Stimulated activated CD4-positive, alpha-beta T cell treated with anti-CD3 and anti-CD28 coated beads, Interleukin-1b, Interleukin-23, amount 100 ng/mL, for 4 hours (primary cell): ENCODE data around the gene DNAJC4.

ENCODE experiments used
- DNase-seq, 2 donors: peaks; one replicate each; pipeline ENCODE4 v3.0.0-alpha.2; 2020; ENCODE audit warnings: low read depth in 2 of 2

The DNAJC4 gene, protein sequence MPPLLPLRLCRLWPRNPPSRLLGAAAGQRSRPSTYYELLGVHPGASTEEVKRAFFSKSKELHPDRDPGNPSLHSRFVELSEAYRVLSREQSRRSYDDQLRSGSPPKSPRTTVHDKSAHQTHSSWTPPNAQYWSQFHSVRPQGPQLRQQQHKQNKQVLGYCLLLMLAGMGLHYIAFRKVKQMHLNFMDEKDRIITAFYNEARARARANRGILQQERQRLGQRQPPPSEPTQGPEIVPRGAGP

DNA sequence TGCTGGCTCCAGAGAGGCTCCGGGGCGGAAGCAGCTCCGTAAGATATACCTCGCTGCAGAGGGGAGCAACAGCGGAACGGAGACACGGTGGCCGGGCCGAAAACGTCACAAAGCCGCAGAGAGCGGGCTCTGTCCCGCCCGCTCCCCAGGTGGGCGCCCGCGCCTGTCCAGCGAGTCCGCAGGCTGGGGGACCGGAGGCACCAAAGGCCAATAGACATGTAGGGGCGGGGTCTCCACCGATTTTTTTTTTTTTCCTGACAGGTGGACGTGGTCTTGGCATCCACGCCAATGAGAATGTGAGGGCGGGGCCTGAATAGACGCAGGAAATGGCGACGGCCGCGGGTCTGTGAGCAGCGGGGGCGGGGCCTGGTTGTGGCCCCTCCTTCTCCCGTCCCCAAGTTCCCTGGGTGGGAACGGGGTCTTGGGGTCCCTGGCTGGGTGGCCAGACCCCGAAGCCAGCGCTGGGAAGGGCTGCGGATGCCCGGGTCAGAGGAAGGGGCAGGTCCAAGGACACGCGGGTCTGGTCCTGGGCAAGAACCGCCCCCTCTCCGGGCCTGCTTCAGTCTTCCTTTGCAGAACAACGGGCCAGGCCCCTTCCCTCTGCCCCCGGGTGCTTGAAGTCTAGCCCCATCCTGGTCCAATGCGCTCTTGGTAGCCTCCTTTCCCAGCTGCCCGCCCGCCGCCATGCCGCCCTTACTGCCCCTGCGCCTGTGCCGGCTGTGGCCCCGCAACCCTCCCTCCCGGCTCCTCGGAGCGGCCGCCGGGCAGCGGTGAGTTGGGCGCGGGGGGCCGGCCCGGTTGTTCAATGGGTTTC is at the start of gene DNAJC4:
TSS of gene DNAJC4 (plus strand) at position 378 of the 814 bp plus-strand sequence. CDS start at position 685, 307 bp downstream.
- DNase-seq = peak; percentile 67 to 82

DNA sequence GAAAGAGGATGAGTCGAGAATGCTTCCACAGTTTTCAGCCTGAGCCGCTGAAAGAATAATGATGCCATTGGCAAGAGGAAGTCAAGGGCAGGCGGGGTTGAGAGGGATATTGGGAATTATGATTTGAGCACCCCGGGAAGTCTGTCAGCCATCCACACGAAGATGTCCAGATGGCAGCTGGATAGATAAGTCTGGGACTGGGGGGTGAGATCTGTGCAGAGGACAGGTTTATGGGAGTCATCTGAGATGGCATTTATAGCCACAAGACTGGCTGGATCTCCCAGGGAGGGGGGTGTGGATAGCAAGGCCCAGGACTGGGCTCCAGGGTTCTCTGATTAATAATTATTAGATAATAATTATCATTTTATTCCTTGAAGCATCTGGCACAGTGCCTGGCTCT is 49.5 kb upstream of the DNAJC4 start:
- no peak for DNase-seq

DNA sequence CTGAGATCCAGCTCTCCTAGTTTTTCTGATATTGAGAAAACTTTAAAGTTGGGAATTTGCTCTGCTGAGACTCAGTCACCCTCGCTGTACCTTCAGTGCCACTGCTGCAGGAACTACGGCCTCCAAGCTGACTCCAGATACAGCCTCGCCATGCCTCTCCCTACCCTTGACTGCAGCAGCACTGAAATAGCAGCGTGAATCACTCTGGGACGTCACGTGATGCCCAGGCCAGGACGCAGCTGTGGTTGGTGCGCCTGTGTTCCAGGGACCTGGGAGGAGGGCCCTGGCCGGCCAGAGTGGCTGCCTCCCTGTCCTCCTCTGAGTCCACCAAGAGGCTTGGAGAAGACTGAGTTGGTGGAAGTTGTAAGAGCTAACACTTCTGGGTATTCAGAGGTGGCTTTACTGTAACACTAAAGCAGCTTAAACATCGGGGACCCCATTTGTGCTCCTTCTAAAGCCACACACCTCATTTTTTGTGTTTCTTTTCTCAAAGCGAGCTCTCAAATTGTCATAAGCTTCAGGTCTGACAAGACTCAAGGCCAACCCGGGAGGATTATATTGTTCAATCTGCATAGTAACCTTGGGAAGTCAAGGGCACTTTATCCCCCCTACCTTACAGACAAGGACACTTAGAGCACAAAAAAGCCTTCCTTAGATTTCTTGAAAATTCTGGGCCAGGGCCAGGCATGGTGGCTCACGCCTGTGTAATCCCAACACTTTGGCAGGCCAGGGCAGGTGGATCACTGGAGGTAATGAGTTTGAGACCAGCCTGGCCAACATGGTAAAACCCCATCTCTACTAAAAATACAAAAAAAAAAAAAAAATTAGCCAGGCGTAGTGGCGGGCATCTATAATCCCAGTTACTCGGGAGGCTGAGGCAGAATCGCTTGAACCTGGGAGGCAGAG is 48.6 kb upstream of the DNAJC4 start:
- DNase-seq = no peak

DNA sequence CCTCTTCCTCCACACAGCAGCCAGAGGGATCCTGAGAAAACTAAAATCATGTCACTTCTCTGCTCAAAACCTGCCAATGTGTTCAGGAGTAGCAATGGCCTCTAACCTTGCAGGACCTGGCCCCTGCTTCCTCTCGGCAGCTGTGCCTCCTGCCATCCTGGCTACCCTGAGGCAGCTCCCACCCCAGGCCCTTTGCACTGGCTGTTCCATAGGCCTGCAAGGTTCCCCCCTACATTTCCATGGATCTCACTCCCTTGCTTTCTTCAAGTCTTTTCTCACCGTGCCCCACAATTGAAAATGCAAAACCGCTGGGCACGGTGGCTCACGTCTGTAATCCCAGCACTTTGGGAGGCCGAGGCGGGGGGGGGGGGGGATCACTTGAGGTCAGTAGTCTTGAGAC is 46.5 kb upstream of the DNAJC4 start:
- DNase-seq = no peak

DNA sequence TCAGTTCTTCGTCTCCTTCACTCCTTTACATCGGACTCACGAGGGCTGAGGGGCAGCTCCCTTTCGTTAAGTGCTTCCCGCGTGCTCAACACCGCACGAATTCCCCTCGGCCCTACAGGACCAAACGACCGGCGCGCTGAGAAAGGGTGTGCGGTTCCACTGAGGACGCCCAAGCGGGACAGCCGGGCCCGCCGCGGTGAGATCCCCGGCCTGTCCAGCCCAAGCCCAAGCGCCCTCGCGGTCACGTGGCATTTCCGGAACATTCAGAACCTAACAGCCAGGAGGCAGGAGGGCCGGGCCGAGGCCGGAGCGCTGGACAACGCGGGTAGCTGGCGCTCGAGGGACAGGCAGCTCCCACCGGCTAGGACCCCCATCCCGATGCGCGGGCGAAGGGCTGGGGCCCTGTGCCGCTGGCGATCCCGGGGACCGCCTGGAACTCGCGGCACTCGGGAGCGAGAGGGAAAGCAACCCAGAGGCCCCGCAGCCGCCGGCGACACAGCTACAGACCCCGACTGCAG is 45.1 kb upstream of the DNAJC4 start:
- no peak for DNase-seq

DNA sequence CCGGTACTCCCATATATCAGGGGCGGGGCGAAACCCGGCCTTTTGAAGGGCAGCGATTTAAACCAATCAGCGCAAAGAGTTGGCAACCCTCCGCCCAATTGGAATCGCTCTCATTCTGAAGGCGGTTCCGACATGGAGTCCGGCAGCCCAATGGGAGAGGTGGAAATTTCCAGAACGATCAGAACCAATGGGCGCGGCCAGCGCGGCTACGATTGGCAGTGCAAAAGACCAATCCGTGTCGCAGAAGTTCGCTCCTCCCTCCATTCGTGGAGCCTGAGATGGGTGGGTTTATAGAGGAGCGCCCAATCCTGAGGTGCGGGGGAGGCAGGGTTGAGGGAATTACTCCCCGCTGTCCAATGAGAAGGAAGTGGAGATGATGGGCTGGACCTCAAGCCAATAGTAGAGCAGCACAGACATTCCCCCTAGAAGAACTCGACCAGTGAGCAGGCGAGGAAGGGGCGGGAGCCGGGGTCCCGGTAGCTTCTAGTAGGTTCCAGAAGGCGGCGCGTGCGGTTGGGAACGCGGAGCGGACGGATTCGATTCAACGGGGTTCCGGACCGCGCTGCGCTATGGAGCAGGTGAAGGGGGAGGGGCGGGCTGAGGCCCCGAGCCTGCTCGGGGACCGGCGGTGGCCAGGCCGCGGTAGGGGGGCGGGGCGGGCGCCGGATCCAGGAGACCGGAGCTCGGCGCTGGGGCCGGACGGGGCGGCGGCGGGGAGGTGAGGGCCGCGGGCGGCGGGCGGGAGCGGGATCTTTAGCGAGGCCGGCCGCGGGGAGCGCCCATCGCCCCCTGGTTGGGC is 44.5 kb upstream of the DNAJC4 start, which contains the start of gene STIP1:
TSS of gene STIP1 (plus strand) at position 479 of the 799 bp plus-strand sequence. CDS start at position 570, 91 bp downstream.
- peak; percentile 95 to 97 for DNase-seq

DNA sequence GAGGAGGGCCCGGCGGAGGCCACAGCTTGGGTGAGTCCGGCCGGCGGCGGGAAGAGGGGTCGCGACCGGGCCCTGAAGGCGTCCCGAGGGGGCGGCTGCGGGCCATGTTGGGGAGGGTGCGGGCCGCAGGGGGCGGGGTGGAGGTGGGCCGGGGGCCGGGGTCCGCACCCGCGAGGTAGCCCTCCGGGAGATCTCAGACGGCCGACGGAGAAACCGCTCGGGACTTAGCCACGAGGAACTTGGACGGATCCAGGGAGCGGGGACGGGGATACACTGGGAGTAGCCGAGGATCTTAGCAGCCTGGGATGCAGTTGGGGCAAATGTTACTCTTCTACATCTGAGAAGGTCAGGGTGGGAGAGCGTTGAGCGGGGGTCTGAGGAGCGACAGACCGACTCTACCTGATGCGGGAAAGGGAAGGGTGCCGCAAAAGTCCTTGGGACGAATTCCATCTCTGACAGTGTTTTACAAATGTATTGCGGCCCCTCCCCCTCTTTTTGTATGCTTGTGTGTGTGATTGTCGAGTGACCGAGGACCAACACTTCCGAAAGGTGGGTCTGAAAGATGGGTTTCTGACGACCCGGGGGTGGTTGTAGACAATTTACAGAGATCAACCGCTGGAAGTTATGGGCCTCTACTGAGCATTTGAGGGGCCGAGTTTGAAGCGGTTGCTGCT is 43.7 kb upstream of the DNAJC4 start:
- no peak for DNase-seq

DNA sequence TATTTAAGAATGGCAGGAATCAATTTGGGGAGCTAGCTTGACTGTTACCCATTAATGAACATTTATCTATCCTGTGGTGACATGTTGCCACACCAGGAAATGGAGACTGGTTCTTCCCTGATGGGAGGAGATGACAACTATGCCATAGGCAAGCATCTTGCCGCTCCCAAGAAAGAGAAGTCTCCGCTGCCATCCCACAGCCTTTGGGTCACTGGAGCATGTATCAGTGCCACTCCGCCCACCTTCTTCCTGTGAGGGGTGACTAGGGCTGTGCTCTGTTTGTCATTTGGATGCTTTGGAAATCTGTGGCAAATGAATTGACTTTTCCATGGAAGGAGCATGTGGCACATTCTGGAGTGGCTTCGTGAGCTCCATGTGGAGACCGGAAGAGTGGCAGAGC is 37.9 kb upstream of the DNAJC4 start:
- no peak for DNase-seq

DNA sequence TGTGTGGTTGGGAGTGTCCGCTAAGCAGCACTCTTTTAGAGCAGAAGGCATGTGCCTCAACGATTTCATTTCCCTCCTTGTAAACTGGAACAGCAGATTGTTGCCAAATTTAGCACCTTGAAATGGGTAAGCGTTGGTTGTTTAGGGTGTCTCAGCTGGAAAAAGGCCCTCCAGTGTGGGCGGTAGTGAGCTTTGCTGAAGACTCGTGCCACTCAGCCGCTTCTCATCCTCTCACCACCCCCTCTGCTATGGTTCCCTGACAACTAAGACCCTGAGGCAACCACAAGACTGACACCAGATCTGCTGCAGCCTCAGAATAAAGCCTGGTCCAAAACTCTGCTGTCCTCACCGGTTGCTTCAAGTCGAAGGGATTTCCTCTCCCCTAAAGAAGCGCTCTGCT is 33.7 kb upstream of the DNAJC4 start:
- no peak for DNase-seq

DNA sequence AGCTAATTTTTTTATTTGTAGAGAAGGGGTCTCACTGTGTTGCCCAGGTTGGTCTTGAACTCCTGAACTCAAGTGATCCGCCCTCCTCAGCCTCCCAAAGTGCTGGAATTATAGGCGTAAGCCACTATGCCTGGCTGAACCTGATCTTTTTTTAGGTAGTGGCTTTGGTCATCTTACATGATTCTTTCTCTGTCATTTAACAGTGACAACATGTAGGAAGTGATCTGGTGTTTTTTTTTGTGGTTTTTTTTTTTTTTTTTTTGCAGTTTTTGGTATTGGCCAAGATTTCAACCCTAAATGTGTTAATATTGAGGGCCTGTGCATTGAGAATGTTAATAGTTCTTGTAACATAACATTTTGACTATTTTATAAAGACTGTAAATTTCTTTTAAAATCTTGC is 31.8 kb upstream of the DNAJC4 start:
- DNase-seq = no peak

DNA sequence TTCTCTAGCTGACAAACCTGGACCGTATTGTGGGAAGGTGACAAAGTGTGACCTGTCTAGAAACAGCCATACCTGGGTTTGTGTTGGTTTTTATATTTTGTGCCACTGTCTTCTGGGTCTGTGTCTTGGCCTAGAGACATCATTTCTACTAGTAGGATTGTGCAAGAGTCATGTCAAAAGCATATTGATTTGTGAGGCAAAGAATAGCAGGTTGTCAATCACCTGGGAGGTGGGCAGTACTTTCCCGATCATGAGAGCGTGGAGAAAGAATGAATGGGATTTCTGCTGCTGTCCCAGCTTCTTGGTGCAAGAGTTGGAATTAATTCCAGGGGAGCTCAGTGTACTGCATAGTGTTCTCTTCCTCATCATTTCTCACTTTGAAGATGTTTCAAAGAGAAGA is 28.8 kb upstream of the DNAJC4 start:
- DNase-seq = no peak

DNA sequence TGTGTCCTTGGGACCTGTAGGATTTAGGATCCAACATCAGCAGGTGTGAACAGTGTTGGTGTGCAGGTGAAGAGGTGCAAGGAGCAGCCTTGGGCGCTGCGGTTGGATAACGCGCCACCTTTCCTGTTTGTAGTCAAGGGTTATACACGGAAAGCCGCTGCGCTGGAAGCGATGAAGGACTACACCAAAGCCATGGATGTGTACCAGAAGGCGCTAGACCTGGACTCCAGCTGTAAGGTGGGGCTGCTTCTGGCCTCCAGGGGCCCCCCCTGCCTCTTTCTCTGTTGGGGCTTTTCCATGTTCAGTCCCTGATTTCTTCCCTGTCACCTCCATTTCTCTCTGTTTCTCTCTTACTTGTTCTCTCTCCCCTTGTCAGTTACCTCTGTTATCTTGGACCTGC is 27.4 kb upstream of the DNAJC4 start:
- no peak for DNase-seq

DNA sequence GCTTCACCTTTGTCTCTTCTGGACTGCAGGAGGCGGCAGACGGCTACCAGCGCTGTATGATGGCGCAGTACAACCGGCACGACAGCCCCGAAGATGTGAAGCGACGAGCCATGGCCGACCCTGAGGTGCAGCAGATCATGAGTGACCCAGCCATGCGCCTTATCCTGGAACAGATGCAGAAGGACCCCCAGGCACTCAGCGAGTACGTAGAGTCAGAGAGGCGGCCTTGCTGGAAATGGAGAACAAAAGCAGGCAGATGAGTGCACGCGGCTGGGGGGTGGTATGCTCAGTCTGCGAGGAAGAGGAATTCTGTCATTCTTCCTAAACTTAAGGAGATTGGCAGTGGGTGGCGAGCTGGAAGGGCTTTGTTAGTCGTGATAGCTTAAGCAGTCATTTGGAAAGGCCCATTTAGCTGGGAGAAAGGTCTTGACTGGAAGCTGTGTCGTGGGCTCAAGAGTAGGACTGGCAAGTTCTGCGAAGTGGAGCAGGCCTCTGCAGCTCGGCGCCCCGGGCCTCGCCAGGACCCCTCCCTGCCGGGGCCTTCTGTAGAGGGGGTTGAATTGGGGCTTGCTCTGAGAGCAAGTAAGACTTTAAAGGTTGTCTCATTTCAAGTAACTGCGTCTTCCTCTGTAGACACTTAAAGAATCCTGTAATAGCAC is 26.8 kb upstream of the DNAJC4 start:
- no peak for DNase-seq

DNA sequence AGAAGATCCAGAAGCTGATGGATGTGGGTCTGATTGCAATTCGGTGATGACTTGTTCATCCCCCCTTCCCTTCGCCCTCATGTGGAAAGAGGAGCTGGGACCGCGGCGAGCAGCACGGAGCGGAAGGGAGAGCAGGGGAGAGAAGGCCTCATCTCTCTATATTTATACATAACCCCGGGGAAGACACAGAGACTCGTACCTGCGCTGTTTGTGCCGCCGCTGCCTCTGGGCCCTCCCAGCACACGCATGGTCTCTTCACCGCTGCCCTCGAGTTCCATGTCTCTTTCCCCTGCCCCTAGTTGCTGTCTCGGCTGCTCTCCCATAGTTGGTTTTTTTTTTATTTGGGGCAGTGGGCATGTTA is 26.3 kb upstream of the DNAJC4 start:
- DNase-seq = no peak

DNA sequence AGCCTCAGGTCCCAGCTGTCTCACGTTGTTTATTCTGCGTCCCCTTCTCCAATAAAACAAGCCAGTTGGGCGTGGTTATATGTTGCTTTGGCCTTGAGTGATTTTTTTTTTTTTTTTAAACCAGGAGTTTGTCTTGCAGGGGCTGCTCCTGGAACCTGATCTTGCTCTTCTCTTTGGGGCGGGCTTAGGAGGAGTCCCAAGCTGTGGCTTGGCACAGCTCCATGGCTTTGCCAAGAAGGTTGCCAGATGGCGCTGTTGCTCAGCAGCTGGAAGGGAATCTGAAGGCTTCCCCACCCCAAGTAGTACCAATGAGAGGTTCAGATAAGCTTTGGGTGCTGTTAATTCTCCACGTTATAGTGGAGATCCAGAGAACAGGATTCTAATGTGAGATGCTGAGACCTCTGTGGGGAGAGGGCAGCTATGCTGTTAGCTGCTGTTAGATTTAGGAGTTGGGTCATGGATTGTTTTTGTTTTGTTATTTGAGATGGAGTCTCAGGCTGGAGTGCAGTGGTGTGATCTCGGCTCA is 25.8 kb upstream of the DNAJC4 start:
- peak; percentile 60 to 69 for DNase-seq

DNA sequence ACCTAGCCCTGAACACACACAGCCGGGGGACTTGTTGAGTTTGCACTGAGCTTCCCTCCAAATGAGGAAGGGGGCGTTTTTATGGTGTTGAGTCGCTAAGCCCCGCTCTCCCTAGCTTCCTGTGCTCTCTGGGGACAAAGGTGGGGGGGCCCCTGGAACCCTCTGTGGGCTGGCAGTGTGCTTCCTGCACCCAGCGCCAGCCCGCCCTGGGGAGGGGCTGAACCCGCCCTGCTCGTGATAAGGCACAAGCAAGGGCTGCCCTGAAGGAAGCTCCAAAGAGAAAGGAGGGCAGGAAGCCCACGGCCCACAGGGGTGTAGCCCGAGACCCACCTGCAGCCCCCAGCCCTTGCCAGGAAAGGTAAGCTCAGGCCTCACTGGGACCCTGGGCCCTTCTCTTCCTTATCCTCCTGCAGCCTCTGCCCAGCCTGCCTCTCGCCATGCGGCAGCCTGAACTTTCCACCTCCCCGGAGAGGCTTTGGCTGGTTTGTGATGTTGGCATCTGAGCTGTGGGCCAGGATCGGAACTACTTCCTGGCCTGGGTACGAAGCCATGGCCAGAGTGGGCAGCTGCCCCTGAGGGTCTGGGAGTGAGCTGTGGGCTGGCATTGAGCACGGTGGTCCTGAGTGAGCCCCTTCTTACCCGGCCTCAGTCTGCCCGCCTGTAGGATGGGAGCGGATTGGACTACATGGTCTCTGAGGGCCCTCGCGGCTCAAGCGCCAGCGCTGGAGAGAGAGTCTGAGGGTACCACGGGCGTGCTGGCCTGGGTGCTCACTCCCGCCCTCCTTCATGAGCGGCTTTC is 23.7 kb upstream of the DNAJC4 start, which contains the start of gene FERMT3:
TSS of gene FERMT3 (plus strand) at position 265 of the 799 bp plus-strand sequence. CDS start 644 bp downstream, outside the sequence.
- DNase-seq = peak; percentile 63 to 75

DNA sequence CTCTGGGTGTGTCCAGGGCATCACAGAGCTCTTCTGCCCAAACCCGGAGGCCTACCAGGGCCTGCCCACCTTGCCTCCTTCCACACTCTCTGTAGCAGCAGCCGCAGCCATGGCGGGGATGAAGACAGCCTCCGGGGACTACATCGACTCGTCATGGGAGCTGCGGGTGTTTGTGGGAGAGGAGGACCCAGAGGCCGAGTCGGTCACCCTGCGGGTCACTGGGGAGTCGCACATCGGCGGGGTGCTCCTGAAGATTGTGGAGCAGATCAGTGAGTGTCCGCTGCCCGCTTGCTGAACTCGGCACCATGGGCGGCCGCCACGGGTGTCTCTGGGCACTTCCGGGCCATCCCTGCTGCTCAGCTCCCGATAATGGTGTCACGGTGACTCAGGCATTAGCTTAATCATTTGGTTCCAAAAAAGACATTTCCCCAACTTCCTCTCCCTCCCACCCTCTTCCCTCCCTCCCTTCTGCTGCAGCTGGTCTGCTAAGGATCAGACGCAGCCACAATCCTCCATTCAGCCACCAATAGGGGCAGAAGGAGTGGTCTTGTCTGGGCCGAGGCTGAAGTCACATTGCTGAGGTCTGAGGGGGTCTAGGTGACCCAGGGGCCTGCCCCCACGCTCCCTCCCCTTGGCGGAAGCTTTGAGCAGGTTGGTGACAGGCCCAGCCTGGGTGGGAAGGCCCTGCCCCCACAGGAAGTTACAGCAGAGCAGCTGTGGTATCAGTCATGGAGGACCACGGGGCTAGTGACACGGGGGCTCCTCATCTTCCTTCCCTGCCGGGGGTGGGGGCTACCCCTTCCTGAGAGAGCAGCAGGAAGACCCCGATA is 22.9 kb upstream of the DNAJC4 start:
- DNase-seq = peak; percentile 70 to 71
